ENCODE results near the gene MAPK11. TPM values are rescaled to one million over a fixed set of nuclear protein-coding genes. Genes with fewer than 3 reads are reported as not detected.

The MAPK11 gene
- total and polyA plus RNA-seq, 4 donors = 8.3 to 15.3 (median 11.9) TPM

GRCh38 chr22:50284479-50284878, 14.3 kb upstream of the MAPK11 start:
- H3K9me3 ChIP-seq (ENCODE audit: control insufficient read depth in 4 of 4, insufficient read depth in 3 of 4, low read length in 3 of 4) = no peaks in the 10 kb centered on the region
- peak overlapping the region in 1 of 2 donors; percentile 2 for H3K27ac ChIP-seq (ENCODE audit: low read depth in 1 of 2, low read length in 1 of 2)
- WGBS, 2 donors = 89 to 92% methylated on average over 13 of the region's 13 CpGs
- H3K4me3 ChIP-seq = no peak overlapping the region
- TF ChIP-seq CTCF (IDR thresholded peaks at IDR 0.05; ENCODE audit: control extremely low read depth, extremely low read depth) = no peak
- H3K4me1 ChIP-seq (ENCODE audit: control insufficient read depth in 5 of 5, insufficient read depth in 5 of 5, low read length in 5 of 5) = peaks cover 0 to 7% (median 4%) of the 10 kb centered on the region in 5 donors
- peaks cover 7 to 93% (median 32%) of the 10 kb centered on the region in 4 donors for H3K36me3 ChIP-seq (ENCODE audit: control insufficient read depth in 4 of 4, insufficient read depth in 4 of 4, low read length in 4 of 4)
- no peak for DNase-seq
- no peaks in the 10 kb centered on the region for H3K27me3 ChIP-seq (ENCODE audit: control insufficient read depth in 3 of 3, insufficient read depth in 3 of 3, low read length in 2 of 3)
- no peak for ATAC-seq (ENCODE audit: insufficient read depth, low FRiP score)
- no peak overlapping the region for H3K9ac ChIP-seq (ENCODE audit: insufficient read depth in 1 of 2, low read length in 2 of 2)

- H3K27ac ChIP-seq (ENCODE audit: low read depth in 1 of 2, low read length in 1 of 2) = peak overlapping the region in 1 of 2 donors; percentile 26
- no peak for TF ChIP-seq CTCF (IDR thresholded peaks at IDR 0.05; ENCODE audit: control extremely low read depth, extremely low read depth)
- 93 to 95% methylated on average over 30 of the region's 30 CpGs for WGBS, 2 donors
- no peaks in the 10 kb centered on the region for H3K27me3 ChIP-seq (ENCODE audit: control insufficient read depth in 3 of 3, insufficient read depth in 3 of 3, low read length in 2 of 3)
- no peak for ATAC-seq (ENCODE audit: insufficient read depth, low FRiP score)
- H3K36me3 ChIP-seq (ENCODE audit: control insufficient read depth in 4 of 4, insufficient read depth in 4 of 4, low read length in 4 of 4) = peaks cover 7 to 93% (median 30%) of the 10 kb centered on the region in 4 donors
- DNase-seq = no peak
- H3K4me3 ChIP-seq = no peak overlapping the region
- H3K9ac ChIP-seq (ENCODE audit: insufficient read depth in 1 of 2, low read length in 2 of 2) = no peak overlapping the region
- peaks cover 0 to 7% (median 4%) of the 10 kb centered on the region in 5 donors for H3K4me1 ChIP-seq (ENCODE audit: control insufficient read depth in 5 of 5, insufficient read depth in 5 of 5, low read length in 5 of 5)
- H3K9me3 ChIP-seq (ENCODE audit: control insufficient read depth in 4 of 4, insufficient read depth in 3 of 4, low read length in 3 of 4) = no peaks in the 10 kb centered on the region
Measured at GRCh38 chr22:50283821-50284220, 13.6 kb upstream of the MAPK11 start.

GRCh38 chr22:50282361-50283155, 12.4 kb upstream of the MAPK11 start:
- no peak for TF ChIP-seq CTCF (IDR thresholded peaks at IDR 0.05; ENCODE audit: control extremely low read depth, extremely low read depth)
- H3K9me3 ChIP-seq (ENCODE audit: control insufficient read depth in 4 of 4, insufficient read depth in 3 of 4, low read length in 3 of 4) = no peaks in the 10 kb centered on the region
- H3K36me3 ChIP-seq (ENCODE audit: control insufficient read depth in 4 of 4, insufficient read depth in 4 of 4, low read length in 4 of 4) = peaks cover 7 to 93% (median 27%) of the 10 kb centered on the region in 4 donors
- H3K9ac ChIP-seq (ENCODE audit: insufficient read depth in 1 of 2, low read length in 2 of 2) = no peak overlapping the region
- H3K4me1 ChIP-seq (ENCODE audit: control insufficient read depth in 5 of 5, insufficient read depth in 5 of 5, low read length in 5 of 5) = peaks cover 0 to 7% (median 4%) of the 10 kb centered on the region in 5 donors
- no peaks in the 10 kb centered on the region for H3K27me3 ChIP-seq (ENCODE audit: control insufficient read depth in 3 of 3, insufficient read depth in 3 of 3, low read length in 2 of 3)
- peak overlapping the region in 1 of 2 donors; percentile 81 for H3K27ac ChIP-seq (ENCODE audit: low read depth in 1 of 2, low read length in 1 of 2)
- H3K4me3 ChIP-seq = no peak overlapping the region
- ATAC-seq (ENCODE audit: insufficient read depth, low FRiP score) (peak; percentile 85), DNase-seq (peak; percentile 61 to 82 (median 80))
- WGBS, 2 donors = 76 to 87% methylated on average over 45 of the region's 45 CpGs
